Frontal cortex (tissue), 4 donors: ENCODE results near the gene C13orf46. TPM values are rescaled to one million over a fixed set of nuclear protein-coding genes. Genes with fewer than 3 reads are reported as not detected.
A peak's percentile ranks its signal among the peaks of the same experiment; 100 is the strongest.

Experiments
- DNase-seq, 2 donors: peaks; one replicate each; pipeline ENCODE4 v3.0.0; 2012; ENCODE audit warnings: low spot score in 2 of 2
- FAIRE-seq: peaks from 2 replicates; lab custom pipeline; 2012; peaks lifted over from hg19 to GRCh38; lab: Jason Lieb, UNC
- total RNA-seq: library from RNA; depleted of rRNA; stranded (reverse); fragments of >200 nt; gene quantifications from one replicate; pipeline ENCODE4 v1.2.3, GENCODE V29; 2014
- donor health status: control.
- donor health status: control.
- donor health status: control.

C13orf46 gene
- total RNA-seq, 1 donor from 2014 or later, result under 0.01 TPM

DNA sequence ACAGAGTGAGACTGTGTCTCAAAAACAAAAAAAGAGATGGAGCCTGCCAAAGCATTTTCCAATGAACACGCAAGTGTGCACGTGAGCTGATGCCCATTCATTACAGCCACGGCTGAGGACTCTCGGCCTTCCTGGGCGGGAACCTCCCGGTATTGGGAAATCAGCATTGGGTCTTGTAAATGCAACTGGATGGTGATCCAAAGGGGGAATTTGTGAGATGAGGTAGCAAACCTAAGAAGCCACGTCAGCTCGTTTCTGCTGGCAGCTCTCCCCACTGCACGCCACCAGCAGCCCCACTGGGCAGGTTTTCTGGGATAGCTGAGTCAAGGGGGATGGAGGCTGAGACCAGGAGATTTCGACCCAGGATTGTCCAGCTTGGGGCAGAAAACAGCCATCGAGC is 11.5 kb downstream of the C13orf46 start:
- FAIRE-seq (no peak), DNase-seq (no peak)

DNA sequence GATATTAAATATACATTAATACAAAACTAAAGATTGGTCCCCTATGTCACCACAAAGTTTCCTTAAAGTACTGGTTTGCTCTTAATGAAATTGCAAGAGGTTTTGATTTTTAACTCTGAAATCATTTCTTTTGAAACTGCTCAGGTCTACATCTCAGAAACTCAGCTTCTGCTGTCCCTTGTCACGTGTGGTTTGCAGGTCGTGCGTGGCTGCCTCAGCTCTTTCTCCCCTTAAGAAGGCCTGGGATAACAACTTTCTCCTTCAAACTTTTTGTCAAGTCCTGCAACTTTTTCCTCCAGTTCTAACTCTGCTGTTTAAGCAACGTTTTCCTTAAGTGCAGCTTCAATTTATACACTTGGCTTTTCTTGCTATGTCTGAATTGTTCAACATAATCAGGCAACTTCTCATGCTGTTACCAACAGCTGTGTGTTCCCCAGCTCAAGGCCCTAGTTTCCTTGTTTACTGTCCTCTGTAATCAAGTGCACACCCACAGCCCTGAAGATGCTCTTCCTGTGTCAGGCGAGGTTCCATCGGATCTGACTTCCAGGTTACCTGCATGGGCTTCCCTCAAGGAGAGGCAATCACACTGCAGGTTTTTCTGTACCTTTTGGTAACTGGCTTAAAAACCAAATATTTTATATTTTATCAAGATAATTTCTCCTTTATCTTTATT is 13.5 kb downstream of the C13orf46 start:
- no peak for DNase-seq
- no peak for FAIRE-seq

DNA sequence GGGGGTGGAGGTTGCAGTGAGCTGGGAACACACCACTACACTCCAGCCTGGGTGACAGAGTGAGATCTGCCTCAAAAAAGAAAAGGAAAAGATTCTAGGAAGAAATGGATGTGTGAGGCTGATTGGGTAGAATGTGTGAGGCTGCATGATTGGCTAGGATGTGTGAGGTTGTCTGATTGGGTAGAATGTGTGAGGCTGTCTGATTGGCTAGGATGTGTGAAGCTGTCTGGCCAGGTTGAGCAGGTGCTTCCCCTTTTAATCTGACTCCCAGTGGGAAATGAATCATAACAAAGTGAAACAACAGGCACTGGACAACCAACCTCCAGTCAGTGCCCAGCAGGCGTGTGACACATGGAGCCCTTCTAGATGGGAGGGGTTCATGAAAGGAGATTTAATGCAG is 14.7 kb downstream of the C13orf46 start:
- FAIRE-seq (no peak), DNase-seq (no peak)

DNA sequence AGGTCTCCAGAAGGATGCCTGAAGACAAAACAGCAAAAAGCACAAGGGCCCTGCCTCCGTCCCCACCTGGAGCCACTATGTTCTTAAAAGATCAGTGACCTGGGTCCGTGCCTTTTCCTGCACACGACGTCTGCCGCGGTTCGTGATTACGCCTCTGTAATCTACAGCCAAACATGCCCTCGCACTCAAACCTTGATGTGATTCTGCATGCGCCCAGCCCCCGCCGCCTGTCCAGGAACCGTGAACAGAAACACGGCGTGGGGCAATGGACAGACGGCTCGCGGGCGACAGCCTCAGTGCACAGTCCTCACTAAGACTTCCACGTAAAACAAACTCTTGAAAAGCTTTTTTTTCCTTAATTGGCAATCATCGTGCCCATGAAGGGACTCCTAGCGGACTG is 15.5 kb downstream of the C13orf46 start:
- no peak for FAIRE-seq
- DNase-seq, result no peak

DNA sequence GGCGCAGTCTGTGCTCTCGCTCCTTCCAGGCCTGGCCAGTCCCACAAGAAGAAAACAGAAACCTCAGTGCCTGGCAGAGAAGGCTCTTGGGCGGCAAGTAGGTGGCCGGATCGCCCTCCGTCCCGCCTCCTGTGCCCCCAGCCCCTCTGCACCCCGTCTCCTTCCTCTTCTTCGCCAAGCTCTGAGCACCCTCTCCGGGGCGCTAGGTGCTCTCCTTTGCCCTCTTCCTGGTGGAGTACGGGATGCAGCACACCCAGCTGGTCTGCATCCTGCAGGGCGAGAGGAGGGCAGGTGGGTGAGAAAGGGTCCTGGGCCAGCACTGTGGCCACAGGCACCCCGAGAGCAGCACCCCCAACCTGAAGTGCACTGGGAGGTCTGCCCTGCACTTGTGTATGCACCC is 17.3 kb downstream of the C13orf46 start:
- DNase-seq (no peak), FAIRE-seq (no peak)

DNA sequence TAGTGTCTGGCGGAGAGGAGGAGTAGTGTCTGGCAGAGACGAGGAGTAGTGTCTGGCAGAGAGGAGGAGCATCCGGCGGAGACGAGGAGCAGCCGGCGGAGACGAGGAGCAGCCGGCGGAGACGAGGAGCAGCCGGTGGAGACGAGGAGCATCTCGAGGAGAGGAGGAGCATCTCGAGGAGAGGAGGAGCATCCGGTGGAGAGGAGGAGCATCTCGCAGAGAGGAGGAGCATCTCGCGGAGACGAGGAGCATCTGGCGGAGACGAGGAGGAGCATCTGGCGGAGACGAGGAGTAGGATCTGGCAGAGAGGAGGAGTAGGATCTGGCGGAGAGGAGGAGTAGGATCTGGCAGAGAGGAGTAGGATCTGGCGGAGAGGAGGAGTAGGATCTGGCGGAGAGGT is 18.2 kb downstream of the C13orf46 start:
- DNase-seq (no peak), FAIRE-seq (no peak)

DNA sequence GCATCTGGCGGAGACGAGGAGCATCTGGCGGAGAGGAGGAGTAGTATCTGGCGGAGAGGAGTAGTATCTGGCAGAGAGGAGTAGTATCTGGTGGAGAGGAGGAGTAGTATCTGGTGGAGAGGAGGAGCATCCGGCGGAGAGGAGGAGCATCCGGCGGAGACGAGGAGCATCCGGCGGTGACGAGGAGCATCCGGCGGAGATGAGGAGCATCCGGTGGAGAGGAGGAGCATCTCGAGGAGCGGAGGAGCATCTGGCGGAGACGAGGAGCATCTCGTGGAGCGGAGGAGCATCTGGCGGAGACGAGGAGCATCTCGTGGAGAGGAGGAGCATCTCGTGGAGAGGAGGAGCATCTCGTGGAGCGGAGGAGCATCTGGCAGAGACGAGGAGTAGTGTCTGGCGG is 18.6 kb downstream of the C13orf46 start:
- DNase-seq, result no peak
- no peak for FAIRE-seq

DNA sequence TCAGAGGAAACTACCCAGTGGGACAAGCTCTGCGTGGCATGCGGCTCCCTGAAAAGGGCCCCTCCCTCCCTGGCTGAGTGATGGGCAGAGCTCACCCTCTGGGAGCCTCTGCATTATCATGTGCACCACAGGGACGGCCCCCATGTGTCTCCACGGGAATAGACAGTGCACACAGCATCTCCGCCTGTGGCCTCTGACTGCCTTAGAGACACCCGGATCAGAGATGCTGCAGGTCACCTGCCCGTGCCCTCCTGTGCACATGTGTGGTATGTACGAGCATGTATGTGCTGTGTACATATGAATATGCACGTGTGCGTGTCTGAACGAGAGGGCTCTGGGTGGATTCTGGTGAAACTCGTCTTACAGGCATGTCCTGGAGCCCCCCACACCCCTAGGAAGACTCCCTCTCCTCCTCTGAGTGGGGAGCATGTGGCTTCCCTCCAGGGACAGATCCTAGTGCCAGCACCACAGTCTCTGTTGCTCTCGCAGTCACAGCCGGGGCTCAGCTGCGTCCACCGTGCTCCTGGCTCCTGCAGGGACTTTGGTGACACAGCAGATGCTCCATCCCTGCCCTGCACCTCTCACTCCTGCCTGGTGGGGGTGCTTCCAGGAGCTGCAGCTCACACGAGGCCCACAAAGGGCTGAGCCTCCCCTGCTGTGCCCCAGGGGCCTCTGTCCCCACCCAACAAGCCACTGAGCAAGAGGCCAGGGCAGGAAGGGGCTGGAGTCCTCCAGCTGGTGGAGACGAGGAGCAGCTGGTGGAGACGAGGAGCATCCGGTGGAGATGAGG is 19.6 kb downstream of the C13orf46 start:
- FAIRE-seq (no peak), DNase-seq (no peak)

DNA sequence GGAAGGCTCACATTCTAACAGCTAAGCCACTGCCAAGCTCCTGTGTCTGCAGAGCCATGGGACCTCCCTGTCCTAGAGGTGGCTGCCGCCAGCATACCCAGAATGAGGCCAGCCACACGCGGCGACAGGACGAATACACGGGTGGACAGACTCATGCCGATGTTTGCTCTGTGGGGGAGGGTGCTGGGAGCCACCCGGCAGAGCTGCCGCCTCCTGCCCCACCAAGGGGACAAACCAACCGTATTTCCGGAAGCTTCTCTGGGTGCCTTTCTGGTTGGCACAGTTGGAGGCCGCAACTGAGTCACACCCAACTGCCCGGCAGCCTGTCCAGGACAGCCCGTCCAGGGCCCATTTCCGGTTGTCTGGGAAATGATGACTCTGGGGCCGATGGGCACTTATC is 20.3 kb downstream of the C13orf46 start:
- no peak for DNase-seq

DNA sequence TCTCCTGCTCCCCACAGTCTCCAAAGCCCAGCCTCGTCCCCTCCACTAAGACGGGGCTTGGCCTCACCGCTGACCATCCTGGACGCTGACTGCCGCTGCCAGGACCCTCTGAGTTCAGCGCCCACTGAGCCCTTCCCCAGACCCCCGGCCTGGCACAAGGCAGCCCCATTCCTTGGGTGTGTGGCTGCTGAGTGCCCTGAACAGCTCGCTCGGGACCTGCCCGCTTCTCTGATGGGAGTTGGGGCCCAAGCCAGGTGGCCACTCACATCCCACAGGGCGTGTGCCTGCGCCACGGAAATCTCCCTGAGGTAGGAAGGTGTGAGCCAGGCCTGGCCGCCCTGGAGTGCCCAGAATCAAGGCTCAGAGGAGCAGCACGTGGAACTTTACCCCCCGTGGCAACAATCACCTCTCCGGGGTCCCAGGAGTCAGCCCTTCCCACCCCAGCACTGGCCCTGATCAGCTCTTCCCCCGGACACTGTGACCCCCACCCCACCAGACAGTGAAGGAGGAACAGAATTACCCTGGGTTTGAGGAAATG is 20.8 kb downstream of the C13orf46 start:
- no peak for FAIRE-seq
- no peak for DNase-seq

More for the DNA sequence above, 20.3 kb downstream of the C13orf46 start:
- FAIRE-seq, result no peak

DNA sequence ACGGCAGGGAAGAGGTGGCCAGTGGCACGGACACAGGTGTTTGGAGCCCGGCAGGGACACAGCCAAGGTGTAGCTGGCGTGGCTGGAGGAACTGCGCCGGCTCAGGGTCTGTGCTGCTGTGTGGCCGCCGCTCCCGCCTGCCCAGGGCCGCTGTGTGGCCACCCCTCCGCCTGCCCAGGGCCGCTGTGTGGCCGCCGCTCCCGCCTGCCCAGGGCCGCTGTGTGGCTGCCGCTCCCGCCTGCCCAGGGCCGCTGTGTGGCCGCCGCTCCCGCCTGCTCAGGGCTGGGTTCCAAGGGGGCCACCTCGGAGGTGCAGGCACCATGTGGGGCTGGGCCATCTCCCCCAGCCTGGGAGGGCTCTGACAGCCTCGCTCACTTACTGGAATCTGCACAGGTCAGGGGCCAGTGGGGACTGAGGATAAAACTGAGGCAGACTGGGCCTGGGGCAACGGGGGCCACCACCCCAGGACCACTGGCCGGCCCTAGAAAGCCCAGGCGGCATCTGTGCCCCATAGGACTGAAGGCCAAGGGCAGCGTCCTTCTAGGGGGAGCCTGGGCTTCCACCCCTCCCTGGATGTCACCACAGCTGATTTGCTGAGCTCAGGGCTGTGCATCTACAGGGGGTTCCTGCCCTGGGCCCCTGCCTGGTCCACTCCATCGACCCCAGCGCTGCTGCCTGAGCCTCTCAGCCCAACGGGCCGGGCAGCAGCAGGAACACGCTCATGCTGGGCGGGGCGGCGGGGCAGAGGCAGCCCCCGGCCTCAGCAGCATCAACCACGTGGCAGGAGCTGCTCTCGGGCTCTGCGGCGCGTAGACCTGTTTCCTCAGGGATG is 21.5 kb downstream of the C13orf46 start:
- no peak for FAIRE-seq

DNA sequence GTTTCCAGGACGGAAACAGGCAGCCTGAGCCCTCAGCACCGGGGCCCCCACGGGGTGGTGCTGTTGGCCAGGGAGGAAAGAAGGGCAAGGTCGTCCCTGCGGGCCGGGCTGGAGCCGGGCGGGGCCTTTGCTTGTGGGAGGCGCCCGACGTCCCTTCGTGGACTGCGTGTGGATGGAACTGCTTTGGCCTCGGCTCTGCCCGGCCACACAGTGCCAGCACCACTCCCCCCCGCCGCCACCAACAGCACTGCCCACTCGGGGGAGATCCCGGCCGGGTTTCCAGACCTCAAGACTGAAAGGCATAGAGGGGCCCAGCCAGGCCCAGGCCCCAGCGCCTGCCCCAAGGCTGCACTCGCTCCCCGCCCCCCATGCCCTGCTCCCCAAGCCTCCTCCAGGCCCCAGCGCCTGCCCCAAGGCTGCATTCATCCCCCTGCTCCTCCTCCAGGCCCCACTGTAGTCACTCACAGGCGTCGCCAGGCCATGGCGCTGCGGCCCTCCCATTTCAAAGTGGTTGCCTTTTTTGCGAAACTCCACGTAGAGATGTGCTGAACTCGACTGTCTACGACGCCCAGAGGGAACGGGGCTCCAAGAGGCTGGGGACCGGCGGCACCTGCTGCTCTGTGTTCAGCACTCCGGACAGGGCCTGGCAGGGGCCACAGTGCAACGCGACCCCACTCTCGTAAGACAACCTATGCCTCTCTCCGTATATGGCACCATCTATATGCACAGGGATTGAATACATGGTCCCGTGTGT is 22.5 kb downstream of the C13orf46 start:
- no peak for FAIRE-seq
- DNase-seq, result peak; percentile 84 to 88

More for the DNA sequence above, 21.5 kb downstream of the C13orf46 start:
- no peak for DNase-seq

DNA sequence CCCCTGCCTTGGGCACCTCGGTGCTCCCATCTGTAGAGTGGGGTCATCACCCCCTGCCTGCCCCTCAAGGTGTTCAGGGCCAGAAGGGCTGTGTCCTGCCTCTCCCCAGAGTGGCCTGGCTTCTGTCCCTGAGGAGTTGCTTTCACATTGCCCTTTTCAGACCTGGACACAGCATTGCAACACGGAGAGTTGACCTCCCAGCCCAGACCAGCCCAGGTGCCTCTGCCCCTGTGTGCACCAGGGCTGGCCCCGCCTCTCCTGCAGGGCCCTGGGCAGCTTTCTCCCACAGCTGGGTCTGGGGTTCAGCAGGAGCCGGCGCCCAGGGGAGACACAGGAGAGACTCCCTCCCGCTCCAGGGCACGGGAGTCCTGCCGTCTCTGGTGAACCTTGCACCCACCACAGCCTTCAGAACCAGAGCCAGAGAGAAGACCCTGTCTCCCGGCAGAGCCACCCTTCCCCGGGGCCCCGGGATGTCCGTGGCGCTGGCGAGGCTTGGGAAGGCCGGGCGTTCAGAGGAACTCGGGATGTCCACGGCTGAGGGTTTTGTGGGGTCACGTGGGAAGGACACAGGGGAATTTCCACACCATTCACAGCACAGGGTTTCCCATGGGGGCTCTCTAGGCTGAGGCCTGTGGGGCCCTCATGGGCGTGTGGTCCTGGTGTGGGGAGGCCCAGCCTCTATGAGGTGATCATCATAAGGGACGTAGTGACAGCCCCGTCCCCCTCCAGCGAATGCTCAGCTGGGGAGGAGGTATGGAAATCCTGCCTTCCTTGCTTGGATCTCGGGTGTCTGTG is 23.2 kb downstream of the C13orf46 start:
- DNase-seq, result no peak
- no peak for FAIRE-seq

DNA sequence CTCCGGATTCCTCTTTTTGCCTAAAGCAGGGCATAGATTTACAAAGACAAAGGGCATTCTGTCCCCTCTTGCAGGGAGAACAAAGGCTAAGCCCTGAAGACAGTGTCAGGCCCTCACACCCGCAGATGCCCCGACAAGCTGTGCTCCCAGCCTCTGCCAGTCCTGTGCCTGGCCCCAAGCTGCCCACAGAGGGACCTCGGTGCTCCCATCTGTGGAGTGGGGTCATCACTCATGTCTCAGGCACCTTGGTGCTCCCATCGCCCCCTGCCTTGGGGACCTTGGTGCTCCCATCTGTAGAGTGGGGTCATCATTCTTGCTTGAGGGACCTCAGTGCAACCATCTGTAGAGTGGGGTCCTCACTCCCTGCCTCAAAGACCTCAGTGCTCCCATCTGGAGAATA is 24.3 kb downstream of the C13orf46 start:
- FAIRE-seq, result no peak

DNA sequence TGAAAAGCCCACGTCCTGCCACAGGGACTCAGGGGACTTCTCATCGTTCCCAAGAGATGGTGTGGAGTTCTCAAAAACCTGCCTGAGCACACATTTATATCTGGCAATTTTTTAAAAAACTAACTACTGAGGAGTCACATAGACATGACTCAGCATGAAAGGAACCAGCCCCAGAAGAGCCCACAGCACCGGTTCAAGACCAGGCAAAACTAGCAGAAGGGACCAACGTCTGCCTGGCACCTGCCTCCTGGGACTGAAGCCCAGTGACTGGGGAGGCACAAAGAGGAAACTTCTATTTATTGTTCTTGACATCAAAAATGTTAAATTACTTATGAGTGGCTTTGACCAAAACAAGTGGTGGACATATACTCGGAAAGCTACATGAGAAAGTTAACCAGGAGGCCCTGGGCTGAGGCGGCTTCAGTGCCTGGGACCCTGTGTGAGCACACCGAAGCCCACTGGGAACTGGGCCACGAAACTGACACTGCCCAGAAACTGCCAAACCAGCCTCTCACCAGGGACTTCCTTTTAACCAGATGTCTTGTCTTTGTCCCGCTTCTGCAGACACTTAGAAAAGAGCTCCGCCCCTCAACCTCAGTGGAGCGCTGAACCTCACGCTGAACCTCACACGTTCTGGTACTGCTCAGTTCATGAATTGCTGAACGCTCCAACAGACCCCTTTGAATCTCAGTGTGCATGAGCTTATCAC is 25.7 kb downstream of the C13orf46 start:
- FAIRE-seq, result no peak
- DNase-seq, result no peak

More for the DNA sequence above, 24.3 kb downstream of the C13orf46 start:
- no peak for DNase-seq

DNA sequence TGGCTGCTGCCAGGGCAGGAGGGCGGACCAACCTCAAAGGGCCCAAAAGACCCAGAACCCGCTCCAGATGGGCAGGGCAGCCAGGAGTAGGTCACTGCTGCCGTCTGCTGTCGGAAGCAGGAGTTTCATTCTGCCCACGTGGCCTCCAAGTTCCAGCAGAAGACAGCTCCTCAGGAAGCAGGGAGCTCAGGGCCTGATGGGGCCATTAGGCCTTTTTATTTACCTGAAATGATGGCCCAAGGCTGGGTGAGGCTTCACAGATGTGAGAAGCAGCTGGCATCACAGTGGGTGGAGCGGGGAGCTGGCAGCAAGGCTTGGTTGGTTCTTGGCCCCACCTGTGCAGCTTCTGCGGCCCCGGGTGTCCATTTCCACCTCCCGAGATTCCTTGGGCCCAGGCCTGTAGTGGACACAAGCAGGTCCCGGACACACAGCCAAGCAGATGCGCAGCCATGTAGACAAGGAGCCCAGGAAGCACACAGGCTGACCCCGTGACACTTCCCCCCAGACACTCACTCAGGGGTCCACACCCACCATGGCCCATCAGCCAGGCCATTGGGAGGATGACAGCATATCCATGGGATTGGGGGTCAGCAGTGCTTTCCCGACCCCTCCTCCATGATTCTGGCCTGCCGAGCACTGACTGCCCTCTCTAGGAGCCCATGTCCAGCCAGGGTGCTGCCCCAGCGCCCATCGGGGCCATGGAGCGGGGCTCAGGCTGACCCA is 26.4 kb downstream of the C13orf46 start:
- FAIRE-seq (no peak), DNase-seq (peak; percentile 75 to 82)

DNA sequence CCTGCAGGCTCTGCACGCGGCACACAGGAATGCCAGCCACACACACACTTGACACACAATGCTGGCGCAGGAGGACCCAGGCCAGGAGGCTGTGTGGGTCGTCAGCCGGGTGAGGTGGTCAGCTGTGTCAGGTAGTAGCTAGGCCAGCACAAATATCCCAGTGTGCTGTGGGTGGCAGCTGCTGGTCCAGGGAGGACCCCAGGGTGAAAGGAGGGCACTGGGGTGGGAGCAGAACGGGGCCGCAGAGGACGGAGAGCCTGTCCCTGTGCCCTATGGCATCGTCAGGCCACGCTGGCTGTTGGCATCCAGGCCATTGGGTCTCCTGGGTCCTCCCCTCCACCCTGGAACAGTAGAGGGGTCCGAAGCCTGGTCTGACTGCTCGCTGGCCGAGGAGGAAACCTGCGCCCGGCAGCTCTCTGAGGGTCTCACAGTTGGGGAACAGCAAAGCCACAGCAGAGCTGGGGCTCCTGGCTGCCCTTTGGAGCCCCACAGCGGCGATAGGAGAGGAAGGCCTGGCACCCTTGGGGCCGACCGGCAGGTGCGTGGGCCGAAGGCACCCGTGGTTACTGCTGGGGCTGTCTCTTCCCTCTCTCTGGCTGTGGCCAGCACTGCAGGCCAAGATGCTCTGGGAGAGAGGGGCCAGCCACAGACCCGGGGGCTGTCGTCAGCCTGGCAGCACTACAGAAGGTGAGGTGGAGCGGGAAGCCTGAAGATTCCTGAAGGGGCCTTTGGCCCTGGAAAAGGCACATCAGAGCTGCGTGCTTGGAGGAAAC is 27.3 kb downstream of the C13orf46 start:
- no peak for FAIRE-seq

More for the DNA sequence above, 27.3 kb downstream of the C13orf46 start:
- no peak for DNase-seq
